T-helper 2 cell (primary cell): ENCODE measurements around the gene SLC35B2.
"Not testable (repeated sequence)": the region's sequence is repeated elsewhere in the genome, so short reads cannot be mapped to it uniquely, and the experiment has no call there.

Experiments
- DNase-seq, 5 experiments: peaks; one replicate each; pipeline versions ENCODE4 v3.0.0 to v3.0.0-alpha.2; 2012 to 2022

Gene SLC35B2

GRCh38 chr6:44234101-44235025 lies 23.0 kb downstream of the SLC35B2 start:
- no peak for DNase-seq

DNA sequence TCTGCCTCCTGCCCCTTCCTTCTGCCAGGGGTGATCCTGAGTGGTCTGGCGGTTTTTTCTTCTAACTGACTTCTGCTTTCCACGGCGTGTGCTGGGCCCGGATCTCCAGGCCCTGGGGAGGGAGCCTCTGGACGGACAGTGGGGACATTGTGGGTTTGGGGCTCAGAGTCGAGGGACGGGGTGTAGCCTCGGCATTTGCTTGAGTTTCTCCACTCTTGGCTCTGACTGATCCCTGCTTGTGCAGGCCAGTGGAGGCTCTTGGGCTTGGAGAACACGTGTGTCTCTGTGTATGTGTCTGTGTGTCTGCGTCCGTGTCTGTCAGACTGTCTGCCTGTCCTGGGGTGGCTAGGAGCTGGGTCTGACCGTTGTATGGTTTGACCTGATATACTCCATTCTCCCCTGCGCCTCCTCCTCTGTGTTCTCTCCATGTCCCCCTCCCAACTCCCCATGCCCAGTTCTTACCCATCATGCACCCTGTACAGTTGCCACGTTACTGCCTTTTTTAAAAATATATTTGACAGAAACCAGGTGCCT lies 23.7 kb downstream of the SLC35B2 start:
- DNase-seq: no peak

DNA sequence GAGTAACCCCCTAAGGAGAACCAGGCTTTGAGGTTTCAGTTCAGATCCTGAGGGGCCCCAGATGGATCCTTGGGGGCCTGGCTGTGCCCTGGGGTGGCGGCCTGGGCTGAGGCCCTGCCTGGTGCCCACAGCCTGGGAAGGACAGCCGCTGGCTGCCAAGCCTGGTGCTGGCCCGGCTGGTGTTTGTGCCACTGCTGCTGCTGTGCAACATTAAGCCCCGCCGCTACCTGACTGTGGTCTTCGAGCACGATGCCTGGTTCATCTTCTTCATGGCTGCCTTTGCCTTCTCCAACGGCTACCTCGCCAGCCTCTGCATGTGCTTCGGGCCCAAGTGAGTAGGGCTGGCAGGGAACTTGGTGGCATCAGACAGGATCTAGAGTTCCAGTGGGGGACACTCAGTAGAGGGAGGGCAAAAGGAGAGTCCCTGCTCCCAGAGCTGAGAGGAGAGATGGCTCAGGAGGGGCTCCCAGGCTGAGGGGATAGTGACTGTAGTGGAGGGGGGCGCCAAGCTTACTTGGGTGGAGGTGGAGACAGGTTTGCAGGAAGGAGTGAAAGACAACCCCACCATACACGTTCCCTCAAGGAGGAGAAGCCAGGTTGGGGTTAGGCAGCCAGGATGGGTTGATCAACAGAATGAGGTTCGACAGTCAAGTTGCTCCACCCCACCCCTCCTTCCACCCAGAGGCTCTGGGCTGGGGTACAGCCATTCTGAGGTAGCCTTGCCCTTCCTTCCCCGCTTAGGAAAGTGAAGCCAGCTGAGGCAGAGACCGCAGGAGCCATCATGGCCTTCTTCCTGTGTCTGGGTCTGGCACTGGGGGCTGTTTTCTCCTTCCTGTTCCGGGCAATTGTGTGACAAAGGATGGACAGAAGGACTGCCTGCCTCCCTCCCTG lies 24.4 kb downstream of the SLC35B2 start:
- no peak for DNase-seq

- not testable (repeated sequence) for DNase-seq
These were observed 25.9 kb downstream of the SLC35B2 start for GRCh38 chr6:44231426-44231825.

DNA sequence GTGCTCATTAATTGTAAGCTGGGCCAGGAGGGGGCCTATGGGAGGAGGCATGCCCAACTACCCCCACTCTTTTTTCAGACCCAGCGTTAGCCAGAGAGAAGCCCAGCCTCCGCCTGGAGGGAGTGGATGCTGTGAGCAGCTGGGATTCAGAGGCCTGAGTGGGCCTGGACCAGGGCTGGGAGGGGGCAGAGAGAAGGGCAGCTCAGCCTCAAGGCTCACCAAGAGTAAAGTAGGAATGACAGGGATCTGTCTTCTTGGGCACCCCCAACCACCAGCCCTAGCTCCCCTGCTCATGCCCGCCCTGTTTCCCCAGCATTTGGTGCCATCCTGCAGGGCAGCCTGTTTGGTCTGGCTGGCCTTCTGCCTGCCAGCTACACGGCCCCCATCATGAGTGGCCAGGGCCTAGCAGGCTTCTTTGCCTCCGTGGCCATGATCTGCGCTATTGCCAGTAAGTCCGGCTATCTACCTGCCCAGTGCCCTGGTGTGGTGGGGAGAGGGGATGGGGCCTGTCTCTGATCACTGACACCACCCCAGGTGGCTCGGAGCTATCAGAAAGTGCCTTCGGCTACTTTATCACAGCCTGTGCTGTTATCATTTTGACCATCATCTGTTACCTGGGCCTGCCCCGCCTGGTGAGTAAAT lies 27.2 kb downstream of the SLC35B2 start:
- DNase-seq: no peak

DNA sequence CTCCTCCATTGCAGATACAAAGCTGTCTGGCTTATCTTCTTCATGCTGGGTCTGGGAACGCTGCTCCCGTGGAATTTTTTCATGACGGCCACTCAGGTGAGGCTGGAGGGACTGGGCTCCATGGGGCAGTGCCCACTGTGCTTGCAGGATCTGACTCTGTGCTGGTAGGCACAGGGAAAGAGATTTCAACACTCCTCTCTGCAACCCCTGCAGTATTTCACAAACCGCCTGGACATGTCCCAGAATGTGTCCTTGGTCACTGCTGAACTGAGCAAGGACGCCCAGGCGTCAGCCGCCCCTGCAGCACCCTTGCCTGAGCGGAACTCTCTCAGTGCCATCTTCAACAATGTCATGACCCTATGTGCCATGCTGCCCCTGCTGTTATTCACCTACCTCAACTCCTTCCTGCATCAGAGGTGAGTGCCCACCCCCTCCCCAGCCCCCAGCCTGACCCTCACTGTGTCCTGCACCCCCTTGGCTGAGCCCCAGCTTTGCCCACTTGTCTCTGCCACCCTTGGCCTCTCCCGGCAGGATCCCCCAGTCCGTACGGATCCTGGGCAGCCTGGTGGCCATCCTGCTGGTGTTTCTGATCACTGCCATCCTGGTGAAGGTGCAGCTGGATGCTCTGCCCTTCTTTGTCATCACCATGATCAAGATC lies 27.8 kb downstream of the SLC35B2 start:
- DNase-seq: no peak

- DNase-seq: no peak
These were observed 28.5 kb downstream of the SLC35B2 start for GRCh38 chr6:44228836-44229235.

GRCh38 chr6:44228433-44228832 lies 28.9 kb downstream of the SLC35B2 start:
- no peak for DNase-seq

DNA sequence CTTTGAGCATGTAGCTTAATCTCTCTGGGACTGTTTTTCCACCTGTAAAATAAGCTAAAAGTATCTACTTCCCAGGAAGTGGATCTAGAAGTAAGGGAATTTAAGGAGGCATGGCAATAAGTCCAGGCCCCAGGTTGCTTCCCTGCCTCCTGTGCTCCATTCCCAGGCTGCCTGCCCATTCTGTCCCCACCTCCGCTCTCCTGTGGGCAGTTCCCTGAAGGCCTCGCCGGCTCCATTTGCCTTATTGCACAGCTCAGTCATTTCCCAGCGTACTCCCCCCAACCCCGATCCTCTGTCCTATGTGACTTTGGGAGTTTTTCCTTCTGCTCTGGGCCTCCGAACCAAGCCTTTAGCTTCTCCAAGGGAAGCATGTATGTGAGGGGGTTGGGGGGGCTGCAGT lies 29.3 kb downstream of the SLC35B2 start:
- DNase-seq: no peak

- no peak for DNase-seq
These were observed 30.1 kb downstream of the SLC35B2 start for GRCh38 chr6:44227148-44227793.

DNA sequence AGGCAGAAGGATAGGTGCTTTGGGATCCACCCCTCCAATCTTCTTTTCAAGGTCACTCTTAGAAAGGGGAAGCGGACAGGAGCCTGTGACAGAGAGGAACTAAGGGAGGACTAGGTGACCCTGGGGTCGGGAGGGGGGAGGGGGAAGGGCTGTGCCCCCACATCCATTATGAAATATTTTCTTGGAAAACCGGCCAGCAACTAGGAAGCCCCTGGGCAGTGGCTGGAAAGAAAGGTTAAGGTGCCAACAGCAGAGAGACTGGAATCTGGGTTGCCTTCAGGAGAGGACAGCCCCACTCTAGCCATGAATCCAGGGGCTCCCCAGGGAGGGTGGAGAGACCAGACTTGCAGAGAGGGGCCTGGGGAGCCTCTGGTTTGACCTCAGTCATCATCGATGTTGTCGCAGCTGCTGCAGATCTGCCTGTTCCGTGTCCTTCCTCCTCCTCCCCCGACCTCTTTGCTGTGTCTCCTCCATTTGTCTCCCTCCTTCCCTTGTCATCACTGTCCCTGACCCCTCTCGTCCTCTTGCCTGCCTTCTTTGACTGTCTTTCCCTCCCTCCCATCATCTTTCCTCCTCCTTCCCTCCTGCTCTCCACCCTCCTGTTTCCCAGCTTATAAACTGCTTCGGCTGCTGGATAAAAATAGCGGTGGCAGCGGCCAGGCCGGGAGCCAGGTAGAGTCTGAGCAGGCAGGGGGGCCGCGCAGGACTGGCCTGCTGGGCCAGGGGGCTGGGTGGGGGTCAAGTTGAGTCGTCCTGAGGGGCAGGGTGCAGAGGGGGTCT lies 30.8 kb downstream of the SLC35B2 start:
- DNase-seq: no peak

GRCh38 chr6:44225579-44226325 lies 31.6 kb downstream of the SLC35B2 start:
- DNase-seq: no peak

DNA sequence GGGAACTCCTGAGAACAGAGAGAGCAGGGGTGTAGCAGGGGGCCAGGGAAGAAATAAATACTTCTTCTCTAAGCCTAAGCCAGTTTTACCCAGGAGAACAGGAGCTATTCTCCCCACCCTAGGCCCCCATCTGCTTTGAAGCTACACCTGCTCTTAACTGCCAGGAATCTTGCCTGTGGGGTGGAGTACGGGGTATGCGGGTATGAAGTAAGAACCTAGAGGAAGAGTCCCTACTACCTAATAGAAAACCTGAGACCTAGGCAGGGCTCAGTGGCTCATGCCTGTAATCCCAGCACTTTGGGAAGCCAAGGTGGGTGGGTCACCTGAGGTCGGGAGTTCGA lies 32.4 kb downstream of the SLC35B2 start:
- DNase-seq: no peak

GRCh38 chr6:44224029-44224964 lies 33.0 kb downstream of the SLC35B2 start:
- DNase-seq: no peak

DNA sequence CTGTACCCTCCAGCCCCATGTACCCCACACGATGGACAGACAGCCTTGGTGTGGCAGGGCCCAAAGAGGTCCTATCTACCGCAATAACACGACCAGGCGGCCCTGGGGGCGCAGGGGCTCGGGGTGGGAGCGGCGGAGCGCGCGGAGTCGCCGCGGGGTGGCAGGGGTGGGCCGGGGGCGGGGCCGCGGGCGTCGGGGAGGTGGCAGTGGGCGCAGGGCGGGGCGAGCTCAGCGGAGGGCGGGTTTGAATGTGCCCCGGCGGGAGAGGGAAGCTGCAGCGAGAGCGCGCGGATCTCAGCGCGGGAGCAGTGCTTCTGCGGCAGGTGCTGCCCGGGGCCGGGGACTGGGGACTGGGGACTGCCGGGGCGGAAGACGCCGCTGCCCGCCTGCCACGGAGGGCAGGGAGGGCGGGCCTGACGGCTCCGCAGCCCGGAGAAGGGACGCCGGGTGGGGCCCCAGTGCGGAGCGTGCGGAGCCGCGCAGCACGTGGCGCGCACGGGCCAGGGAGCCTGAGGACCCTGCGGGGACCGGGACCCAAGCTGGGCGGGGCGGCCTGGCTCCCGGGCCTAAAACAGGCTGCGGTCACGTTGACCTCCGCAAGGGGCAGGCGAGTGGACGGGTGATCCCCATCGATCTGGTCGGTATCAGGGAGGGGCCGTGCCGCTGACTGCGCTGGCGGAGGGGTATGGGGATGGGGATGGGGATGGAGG lies 33.9 kb downstream of the SLC35B2 start, which contains the start of gene SLC29A1:
Gene SLC29A1 (plus strand): TSS at position 277 of the 710 bp plus-strand sequence. CDS start 3,719 bp downstream, outside the sequence.
- peak; percentile 62 to 86 (median 79) for DNase-seq

DNA sequence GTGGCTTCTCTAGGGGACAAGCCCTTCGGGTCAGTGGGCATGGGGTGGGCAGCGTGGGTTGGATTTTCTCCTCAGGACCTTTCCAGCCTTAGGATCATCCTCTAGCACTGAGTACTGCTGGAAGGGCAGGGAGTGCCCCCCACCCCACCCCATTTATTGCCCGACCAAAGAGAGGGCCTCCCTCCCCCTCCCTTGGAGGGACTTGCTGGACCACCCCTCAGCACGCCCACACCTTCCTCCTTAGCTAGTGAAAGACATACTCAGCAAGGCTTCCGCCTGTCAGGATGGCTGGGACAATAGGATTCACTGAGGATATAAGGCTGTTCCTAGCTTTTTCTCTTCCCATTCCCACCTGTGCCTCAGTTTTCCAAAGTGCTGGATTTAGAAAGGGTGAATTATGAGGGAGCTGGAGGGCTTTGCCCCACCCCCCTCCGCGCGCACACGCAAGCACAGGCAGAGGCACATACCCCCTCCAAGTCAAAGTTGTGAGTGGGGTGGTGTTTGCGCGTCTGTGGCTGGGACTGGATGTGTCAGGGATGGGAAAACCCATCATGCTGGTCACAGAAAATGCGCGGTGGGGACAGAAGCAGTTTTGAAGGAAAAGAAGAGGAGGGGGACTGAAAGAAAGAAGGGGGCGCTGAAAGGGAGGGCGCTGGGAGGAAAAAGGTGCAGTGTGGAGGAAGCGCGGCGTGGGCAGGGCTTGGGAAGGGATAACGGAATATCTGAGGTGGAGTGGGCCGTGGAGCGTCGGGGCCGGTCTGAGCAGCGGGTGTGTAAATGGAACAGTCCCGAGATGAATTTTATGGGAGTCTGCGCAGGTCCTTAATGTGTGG lies 34.6 kb downstream of the SLC35B2 start:
- DNase-seq: no peak

DNA sequence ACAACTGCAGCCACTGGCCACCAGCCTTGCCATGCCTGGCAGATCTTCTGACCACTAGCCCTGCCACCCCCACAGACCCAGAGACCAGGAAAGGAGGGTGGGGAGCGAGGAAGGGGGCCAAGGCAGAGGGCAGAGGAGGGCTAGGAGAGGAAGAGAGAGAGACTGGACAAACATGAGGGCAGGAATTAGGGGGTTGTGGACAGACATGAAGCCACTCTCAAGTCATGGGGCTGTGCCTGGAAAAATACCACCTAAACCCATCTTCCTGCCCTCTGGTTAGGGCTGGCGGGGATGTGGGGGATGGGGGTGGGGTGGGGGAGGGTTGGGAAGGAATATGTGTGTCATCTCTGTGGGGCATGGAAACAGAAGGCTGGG lies 35.4 kb downstream of the SLC35B2 start:
- DNase-seq: no peak
